ENCODE results near the gene AKAP7.

Gene AKAP7

DNA sequence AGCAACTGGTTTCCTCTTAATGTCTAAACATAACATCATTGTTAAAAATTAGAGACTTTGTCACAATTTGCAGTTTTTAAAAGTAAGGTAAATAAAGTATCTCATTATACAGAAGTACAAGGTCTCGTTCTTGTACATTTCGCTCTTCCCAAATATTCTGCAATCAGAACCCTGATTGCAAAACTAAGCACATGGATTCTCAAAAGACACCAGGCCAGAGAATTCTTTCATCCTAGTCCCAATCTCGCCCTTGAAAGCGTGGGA, 355 bp upstream of the AKAP7 start:
- no peak for DNase-seq

DNA sequence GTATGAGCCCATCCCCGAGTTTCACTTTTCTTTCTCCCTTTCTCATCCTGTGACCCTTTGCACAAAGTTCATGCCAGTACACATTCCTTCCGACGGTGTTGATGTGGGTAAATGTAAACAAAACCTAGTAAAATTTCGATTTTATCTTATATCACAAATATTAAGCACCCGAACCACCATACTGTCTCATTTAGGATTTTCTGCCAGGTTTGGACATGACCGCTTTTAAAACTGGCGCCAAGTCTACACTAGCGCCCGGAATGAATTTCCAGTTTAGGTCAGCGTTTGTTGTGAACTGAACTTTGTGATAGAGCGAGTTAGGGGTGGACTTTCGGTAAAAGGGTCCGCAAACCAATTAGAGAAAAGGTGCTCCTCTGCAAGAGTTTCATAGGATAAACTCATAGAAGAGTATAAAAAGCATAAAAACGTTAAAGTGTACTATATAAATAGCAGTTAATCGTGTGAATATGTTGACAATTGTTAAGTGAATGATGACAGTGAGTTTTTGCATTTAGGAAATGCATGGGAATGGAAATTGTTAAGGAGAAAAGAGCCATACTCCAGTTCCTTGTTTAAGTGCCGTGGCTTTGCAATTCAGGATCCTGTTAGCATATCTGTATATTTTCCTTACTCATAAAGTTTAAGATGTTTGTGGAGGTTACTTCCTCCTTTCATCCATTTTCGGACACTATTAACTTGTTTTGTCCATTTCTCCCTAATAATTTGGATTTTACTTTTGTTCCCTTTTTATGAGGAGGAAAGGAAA, 937 bp downstream of the AKAP7 start:
- DNase-seq, result no peak

DNA sequence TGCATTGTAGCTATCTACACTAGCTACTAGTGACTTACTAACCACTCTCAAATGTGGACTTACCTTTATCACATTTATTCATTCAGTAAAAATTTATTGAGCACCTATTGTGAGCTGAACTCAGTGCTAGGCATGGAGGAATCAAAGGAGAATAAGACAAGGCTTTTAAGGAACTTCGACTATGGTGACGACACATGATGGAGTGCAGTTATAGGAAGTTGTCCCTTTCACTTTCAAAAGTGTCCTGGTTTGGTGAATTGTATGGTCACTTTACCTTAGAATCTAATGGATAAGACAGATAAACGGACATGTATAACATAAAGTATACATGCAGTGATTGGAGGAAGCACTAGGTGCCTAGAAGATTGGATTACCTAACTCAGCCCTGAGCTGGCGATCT, 4.3 kb downstream of the AKAP7 start:
- DNase-seq, result no peak

DNA sequence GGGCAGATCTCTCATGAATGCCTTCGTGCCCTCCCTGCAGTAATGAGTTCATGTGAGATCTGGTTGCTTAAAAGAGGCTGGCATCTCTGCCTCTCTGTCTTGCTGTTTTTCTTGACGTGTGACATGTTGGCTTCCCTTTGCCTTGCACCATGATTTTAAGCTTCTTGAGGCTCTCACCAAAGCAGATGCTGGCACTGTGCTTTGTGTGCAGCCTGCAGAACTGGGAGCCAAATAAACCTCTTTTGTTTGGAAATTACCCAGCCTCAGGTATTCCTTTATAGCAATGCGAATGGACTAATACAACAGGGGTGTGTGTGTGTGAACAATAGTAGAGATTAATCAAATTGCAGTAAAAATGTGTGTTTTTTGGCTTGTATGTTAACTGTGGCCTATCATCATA, 8.1 kb downstream of the AKAP7 start:
- no peak for DNase-seq

DNA sequence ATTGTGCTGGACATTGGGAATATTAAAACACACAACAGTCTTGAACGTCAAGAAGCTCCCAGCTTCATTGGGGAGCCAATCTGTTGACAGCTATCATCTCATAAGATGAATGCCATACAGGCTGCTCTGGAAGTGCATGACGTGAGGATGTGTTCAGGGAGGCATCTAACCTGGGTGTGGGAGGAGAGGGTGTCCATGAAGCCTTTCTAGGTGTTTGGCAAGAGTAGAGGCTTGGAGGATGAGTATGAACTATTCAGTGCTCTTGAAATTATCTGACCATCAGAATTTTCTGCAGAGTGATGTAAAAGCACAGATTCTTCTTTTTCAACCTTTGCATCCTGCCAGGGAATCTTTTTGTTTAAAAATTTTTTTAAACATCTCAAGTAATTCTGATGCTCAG, 11.6 kb downstream of the AKAP7 start:
- no peak for DNase-seq

DNA sequence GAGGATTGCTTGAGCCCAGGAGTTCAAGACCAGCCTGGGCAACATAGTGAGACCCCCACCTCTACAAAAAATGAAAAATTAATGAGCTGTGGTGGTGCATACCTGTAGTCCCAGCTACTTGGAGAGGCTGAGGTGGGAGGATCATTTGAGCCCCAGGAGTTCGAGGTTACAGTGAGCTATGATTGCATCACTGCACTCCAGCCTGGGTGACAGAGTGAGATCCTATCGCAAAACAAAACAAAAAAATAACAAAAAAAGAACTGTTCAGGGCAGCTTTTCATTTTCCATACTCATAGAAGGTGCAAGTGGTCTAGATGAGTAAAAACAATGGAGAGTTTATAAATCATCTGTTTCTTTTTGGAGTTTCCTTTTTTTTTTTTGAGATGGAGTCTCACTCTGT, 21.1 kb downstream of the AKAP7 start:
- no peak for DNase-seq

DNA sequence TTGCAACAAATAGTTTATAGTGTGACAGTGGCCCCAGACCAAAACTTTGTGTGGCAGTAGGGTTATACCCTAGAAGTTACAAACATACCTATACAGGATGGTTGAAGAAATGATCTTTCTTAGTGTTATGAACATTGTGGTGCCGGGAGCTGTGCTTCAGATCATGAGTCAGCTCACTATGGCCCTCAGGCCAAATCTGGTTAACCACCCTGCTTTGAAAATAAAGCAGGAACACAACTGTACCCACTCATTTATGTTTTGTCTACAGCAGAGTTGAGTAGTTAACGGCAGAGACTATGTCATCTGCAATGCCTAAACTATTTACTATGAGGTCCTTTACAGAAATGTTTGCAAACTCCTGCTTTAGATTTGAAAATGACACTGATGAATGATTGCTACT, 24.3 kb downstream of the AKAP7 start:
- DNase-seq, result no peak

DNA sequence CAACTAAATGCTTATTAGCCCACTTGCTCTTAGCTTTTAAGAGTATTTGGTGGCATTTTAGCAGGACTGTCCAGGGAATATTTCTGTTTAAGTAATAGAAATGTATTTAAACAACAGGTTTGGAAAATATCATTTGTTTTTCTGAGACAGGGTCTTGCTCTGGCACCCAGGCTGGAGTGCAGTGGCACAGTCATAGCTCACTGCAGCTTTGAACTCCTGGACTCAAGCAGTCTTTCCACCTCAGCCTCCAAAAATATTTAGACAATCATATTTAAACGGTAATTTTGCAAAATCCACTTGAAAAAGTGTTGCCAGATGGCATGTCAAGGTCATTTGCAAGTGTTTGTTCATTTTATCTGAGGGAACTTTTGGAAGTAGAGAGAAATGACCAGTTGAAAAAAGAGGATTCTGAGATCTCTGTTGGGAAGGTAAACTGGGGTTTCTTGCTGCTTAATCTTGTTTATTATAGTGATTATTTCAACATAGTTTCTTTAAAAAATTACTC, 25.0 kb downstream of the AKAP7 start:
- no peak for DNase-seq

DNA sequence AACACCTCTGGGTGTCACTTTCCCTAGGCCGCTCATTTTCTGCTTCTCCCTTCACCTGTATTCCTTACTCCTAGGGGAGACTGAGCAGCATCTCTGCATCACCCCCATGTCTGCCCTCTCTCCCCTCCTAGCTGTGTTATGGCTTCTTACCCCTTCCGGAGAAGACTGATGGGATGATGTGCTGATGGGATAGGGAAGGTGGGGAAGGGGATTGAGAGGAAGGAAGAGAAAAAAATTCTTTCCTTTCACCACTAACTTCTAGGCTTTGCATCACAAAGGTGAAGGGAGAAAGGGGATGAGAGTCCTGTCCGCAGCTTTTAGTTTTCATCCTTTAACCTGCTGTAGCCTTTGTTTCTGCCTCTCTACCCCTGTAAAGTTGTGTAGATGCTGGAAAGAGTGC, 26.7 kb downstream of the AKAP7 start:
- no peak for DNase-seq

DNA sequence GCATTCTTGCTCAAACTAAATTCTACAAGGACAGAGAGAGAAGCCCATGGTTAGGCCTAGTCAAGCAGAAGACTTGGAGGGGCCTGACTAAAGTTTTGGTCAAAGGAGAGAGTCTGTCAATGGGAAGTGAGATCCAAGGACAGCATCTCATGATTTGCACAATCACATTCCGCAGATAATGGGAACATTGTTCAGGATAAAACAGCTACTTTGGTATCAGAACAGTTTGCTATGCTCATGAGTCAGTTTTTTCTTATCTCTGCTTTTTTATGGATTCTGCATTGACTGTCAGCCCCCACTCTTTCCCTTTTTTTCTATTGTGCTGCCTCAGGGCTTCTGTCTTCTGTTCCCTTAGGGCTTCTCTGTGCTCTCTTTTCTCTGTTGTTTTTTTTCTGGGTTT, 28.6 kb downstream of the AKAP7 start:
- DNase-seq, result no peak

DNA sequence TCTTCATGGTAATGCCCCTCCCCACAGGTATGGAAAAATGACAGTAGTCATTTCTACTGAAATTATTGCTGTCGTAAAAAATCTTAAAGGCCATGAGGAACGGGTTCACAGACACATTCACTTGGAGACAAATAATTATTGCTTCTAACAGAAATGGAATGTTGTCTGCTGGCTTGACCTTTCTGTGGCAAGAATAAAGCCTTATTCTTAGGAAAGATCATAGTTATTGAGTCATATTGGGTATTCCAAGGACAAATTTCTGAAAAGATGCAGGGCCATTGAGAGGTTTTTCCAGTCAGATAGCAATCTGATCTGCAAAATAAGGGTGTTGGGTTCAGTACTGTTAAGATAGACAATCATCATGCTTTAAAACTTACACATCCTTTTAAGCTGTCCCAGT, 29.2 kb downstream of the AKAP7 start:
- no peak for DNase-seq

DNA sequence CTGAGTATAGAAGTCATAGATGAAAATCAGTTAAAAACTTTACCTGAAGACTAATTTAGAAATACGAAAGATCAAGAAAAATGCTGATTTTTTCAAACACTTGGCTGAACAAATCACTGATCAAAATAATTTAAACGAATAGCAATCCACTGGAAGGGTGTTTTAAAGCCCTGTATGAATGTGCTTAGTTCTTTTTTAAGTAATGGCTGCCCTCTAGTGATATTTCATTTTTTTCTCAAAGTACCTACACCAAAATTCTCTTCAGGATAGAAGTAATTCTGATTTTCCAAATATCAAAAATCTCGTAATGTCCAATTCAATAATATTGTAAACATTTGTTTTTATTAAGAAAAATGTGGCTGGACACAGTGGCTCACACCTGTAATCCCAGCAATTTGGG, 32.5 kb downstream of the AKAP7 start:
- DNase-seq, result no peak

DNA sequence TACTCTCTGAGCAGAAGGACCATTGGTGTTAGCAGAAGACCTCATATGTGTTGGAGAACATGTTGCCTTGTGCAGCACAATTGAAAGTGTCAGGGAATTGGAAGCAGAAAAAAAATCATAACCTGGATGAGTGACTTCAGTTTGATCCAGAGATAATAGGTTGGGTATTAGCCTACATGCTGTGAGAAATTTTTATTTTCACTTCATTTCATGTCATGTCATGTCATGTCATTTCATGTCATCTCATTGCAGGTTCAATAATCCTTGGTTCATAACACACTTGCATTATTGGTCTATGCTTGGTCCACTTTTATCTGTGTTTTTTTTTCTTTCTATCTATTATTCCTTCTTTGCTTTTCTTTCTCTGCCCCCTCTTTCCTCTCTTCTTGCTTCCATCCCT, 34.3 kb downstream of the AKAP7 start:
- no peak for DNase-seq

DNA sequence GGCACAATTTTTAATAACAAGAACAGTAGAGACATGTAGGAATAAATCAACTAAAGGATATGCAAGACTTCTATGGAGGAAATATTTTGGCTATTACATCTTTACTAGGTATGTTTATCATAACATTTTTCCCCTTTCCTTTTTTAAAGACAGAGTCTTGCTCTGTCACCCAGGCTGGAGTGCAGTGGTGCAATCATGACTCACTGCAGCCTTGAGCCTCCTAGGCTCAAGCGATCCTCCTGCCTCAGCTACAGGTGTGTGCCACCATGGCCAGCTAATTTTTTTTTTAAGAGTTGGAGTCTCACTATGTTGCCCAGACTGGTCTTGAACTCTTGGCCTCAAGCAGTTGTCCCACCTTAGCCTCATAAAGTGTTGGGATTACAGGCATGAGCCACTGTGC, 37.0 kb downstream of the AKAP7 start:
- no peak for DNase-seq

DNA sequence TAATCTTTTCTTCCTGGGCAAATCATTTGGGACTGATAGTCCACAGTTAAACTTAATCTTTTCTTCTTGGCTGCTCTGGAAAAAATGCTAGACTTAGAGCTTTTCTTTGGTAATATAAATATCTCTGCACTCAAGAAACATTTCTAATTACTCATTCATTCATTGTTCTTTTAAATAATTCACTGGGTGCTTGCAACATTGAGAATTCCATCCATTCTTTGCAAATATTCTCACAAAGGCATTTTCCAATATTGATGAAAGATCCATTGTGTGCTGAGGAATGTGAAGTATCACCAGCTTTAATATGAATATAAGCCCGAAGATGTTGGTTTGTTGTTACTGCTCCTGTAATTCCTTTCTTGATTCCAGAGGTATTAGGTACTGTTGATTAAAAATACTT, 38.4 kb downstream of the AKAP7 start:
- DNase-seq, result no peak

DNA sequence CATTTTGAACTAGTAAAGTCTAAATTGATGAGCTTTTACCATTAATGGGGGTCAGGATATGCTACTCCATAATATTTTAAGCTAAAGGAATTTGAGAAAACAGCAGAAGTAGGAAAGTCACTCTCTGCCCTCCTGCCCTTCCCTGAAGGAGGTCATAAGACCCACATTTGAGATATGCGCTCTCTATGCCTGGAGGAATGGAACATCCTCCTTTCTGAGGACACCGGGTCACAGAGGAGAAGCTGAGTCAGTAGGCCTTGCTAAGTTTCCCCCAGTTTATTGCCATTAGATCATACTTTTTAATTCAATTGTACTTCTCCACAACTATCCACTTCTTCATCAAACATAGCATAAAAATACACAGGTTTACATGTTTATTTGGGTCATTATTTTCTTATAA, 40.3 kb downstream of the AKAP7 start:
- no peak for DNase-seq

DNA sequence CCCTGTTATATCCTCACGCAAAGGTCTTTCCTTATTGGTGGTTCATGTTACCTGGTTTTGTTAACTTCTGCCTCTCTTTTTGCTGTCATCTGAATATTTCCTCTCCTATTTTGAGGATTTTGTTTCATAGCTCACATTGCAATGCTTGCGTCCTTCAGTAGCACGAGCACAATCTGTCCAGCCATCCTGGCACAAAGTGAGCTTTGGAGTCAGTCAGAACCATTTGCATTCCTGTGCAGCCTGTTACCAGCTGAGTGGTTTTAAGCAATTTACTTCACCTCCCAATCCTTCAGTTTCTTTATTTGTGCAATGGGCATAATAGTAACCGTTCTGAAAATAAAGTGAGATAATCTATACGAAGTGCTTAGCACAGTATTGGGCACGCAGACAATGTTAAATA, 42.7 kb downstream of the AKAP7 start:
- DNase-seq, result no peak

DNA sequence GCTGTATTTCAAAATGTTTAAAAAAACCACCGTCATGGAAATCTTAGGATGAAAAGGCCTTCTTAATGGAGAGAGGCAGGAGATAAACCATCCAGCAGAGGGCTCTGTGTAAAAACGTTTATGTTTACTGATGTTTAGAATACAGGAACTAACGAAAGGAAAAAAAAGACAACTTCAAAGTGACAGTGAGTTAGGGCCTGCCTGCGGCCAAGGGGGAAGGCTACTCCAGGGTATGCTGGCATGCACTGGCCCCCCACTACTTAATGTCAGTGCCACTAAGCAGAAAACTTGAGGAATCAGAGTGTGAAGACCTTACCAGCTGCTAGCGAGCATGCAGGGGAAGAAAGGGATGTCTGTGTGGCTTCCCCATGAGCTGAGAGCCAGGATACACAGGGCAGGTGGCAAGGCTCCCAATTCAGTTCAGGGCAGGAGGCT, 47.7 kb downstream of the AKAP7 start:
- no peak for DNase-seq

DNA sequence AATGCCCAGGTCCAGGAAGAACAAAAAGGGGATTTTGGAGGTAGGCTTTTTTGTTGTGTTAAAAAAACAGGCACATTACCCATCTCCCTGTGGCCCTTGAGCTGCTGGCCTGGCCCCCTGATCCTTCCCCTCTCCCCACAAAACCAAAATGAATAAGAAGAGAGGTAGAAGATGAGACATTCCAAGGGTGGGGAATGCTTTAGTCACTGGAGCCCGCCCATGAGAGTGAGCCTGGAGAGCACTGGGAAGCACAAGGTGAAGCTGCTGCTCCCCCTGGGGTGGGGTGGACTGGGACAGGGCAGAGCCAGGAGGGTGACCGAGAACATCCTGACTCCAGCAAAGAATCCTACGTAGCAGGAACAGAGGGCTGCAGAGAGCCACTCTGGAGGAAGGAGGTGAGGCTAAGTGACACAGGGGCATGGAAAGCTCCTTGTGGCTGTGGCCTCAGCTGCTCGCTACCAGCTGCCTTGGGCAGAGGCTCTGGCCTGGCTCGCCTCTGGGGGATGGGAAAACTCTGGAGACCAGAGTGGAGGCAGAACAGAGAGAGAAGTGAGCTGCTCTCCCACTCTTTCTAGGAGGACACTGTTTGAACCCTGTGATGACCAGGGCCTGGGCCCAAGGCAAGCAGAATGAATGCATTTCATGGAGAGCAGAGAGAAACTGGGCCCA, 48.3 kb downstream of the AKAP7 start:
- no peak for DNase-seq

DNA sequence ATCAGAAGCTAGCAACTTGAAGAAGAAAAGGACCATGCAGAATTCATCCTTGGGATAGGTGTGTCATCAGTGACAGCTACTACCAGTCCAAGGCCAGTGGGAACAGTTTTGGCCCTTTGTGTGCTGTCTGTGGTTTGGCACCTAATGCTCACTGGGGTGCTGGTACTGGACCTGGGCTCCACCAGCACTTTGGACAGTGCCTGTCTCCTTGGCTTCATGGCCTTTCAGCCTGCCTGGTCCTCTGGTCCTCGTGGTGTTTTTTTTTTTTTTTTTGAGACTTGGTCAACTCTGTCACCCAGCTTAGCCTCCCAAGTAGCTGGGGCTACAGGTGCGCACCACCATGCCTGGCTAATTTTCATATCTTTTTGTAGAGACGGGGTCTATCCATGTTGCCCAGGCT, 56.3 kb downstream of the AKAP7 start:
- DNase-seq, result no peak

DNA sequence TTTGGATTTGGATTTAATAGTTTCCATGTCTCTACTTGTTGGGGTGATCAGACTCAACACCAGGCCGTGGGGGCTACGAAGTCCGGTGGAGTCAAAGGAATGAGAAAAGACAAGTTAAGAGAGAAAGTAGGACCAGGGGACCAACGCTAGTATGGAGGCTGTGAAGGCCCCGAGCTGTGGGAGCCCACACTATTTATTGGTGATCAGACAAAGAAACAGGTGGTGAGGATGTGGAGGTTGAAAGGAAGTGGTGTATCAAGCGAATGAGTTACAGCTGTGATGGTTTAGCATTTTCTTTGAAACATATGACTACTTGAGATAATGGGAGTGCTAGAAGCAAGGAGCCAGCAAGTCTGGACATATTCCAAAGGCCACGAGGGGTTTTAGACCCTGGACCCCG, 62.4 kb downstream of the AKAP7 start:
- DNase-seq, result no peak

DNA sequence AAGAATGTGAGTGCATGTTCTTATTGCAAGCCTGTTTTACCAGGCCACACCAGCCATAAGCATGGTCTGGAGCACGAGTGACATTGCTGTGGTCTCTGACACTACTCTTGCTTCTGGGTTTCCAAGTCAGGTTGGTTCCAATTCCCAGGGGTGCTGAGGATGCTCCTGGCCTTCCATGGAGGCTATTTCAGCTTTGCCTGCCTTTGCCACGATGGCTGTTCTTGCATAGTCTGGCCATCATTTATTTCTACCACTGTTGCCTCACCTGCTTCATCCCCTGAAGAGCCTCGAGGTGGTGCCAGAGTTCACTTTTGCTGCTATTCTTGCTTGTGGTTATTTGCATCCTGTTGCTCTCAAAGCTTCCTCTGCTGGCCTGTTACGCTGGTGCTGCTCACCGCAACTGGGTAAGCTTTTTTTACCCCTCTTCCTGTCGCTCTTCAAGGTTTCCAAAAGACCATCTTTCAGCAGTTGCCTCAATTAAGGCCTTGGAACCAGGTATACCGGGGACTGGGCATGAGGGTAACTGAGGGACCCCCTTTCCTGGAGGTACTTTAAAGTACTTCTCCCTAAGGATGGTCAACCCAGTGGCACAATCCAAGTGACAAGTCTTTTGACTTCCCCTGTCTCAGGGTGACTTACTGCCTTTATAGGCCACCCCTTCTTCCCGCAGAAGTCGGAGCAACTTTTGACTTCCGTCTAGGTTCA, 64.5 kb downstream of the AKAP7 start:
- no peak for DNase-seq

DNA sequence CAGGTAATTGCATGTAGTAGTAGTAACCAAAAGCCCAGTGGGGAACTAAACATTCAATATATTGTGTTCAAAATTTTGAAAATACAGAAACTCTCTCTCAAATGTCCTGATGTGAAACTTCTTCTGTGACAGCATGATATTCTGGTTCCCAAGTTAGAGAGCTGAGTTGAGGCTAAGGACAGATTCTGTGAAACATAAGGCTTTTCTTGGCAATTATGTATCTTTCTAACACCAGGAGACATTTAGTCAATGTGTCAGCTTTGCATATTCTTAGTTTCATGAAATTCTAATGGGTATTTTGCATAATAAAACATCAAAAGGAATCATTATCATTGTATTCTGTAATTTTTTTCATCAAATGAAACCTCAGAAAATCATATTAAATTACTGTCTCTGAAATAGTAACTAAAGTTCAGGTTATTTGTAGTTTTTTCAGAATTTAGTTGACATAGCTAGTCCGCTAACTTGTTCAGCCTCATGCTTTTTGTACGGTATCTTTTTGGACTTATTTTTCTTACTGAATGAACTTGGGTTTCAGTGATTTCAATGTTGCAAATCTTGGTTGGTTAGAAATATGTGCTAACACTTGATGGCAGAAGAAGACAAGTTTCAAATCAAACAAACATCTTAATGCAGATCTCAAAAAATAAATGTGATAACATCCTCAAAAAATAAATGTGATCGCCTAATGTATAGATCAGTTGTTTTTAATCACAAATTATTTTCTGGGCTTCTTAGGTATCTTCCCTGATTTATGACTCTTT, 70.4 kb downstream of the AKAP7 start:
- DNase-seq, result no peak
